Esophagus squamous epithelium (tissue), 4 donors: Measurements from ENCODE around the gene KCNMA1.

ENCODE experiments used
- POLR2A ChIP-seq, 4 donors: fragments of 450-650 bp; IDR thresholded peaks; one replicate each; pipeline ENCODE4 v1.6.1; 2017; ENCODE audit warnings: antibody characterized with exemption in 4 of 4, mild to moderate bottlenecking in 4 of 4, moderate library complexity in 3 of 4
- TF ChIP-seq, protein P1 (sequence below), 6 experiments: fragments of 450-650 bp in 4 of 6; fragments of 200-600 bp in 2 of 6; sonication (generic) in 2 of 6; IDR thresholded peaks; one replicate each; pipeline ENCODE4 v1.5.1; 2016 to 2019; ENCODE audit warnings: antibody characterized with exemption in 6 of 6, mild to moderate bottlenecking in 4 of 6, moderate library complexity in 4 of 6

DNA sequence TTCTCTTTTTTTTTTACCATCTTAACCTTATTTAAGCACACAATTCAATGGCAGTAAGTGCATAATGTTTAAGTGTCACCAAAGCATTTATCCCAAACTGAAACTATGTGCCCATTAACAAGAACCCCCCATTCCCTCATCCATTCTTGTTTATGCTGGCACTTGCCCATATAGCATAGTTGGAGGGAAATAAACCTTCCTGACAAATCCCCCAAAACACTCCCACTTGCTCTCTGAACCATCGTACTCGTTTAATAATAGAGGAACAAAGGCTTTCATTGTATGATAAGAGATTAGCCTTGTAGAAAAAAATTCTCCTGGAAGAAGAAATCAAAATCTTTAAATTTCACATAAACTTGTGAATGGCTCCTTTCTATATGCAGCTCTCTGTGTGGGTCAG, 26.4 kb upstream of the KCNMA1 start:
- TF ChIP-seq, protein P1, sequence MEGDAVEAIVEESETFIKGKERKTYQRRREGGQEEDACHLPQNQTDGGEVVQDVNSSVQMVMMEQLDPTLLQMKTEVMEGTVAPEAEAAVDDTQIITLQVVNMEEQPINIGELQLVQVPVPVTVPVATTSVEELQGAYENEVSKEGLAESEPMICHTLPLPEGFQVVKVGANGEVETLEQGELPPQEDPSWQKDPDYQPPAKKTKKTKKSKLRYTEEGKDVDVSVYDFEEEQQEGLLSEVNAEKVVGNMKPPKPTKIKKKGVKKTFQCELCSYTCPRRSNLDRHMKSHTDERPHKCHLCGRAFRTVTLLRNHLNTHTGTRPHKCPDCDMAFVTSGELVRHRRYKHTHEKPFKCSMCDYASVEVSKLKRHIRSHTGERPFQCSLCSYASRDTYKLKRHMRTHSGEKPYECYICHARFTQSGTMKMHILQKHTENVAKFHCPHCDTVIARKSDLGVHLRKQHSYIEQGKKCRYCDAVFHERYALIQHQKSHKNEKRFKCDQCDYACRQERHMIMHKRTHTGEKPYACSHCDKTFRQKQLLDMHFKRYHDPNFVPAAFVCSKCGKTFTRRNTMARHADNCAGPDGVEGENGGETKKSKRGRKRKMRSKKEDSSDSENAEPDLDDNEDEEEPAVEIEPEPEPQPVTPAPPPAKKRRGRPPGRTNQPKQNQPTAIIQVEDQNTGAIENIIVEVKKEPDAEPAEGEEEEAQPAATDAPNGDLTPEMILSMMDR (IDR thresholded peaks at IDR 0.05): no peak
- TF ChIP-seq POLR2A (IDR thresholded peaks at IDR 0.05): no peak
